Measurements from ENCODE around the gene OTOA. TPM values are rescaled to one million over a fixed set of nuclear protein-coding genes. Genes with fewer than 3 reads are reported as not detected.

Gene OTOA
- total RNA-seq, 1 donor from 2014 or later, result not detected

DNA sequence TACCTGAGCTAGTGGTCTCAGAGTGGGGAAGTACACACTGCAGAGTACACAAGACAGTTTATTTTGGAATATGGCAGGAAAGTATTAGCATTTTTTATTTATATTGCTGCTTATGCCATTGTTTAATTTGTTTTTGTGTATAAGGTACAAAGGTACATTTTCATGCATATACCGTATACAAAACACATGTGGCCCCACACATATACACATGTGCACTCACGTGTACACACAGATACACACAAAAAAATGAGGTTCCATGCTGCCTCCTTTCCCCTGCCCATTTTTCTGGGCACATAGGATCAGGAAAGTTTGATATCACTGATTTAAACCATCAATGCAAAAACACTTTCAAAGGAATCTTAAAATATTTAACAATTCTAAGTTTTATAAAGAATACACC, 24.3 kb upstream of the OTOA start:
- Mint-ChIP-seq H3K4me1 (peaks cover 9% of the 10 kb centered on the region), H3K27me3 (ENCODE audit: insufficient read depth, low read depth) (peaks cover 6% of the 10 kb centered on the region), H3K27ac (no peak overlapping the region), H3K4me3 (no peak overlapping the region), H3K9me3 (no peaks in the 10 kb centered on the region), H3K36me3 (peaks cover 7% of the 10 kb centered on the region)
- Histone ChIP-seq H3K4me1 (no peaks in the 10 kb centered on the region), H3K9ac (no peak overlapping the region), H3K36me3 (no peaks in the 10 kb centered on the region), H3K79me2 (ENCODE audit: low read depth) (no peaks in the 10 kb centered on the region), H3K27me3 (no peaks in the 10 kb centered on the region), H3K27ac (no peak overlapping the region), H4K20me1 (ENCODE audit: low read depth) (no peaks in the 10 kb centered on the region), H3K4me2 (no peak overlapping the region), H2AFZ (replicated peaks) (no peak overlapping the region), H3F3A (ENCODE audit: low read depth) (no peaks in the 10 kb centered on the region), H3K9me3 (ENCODE audit: low read depth) (no peaks in the 10 kb centered on the region), H3K4me3 (no peak overlapping the region)
- no peak for TF ChIP-seq EZH2phosphoT487 (IDR thresholded peaks at IDR 0.05)
- TF ChIP-seq, protein P1, sequence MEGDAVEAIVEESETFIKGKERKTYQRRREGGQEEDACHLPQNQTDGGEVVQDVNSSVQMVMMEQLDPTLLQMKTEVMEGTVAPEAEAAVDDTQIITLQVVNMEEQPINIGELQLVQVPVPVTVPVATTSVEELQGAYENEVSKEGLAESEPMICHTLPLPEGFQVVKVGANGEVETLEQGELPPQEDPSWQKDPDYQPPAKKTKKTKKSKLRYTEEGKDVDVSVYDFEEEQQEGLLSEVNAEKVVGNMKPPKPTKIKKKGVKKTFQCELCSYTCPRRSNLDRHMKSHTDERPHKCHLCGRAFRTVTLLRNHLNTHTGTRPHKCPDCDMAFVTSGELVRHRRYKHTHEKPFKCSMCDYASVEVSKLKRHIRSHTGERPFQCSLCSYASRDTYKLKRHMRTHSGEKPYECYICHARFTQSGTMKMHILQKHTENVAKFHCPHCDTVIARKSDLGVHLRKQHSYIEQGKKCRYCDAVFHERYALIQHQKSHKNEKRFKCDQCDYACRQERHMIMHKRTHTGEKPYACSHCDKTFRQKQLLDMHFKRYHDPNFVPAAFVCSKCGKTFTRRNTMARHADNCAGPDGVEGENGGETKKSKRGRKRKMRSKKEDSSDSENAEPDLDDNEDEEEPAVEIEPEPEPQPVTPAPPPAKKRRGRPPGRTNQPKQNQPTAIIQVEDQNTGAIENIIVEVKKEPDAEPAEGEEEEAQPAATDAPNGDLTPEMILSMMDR (IDR thresholded peaks at IDR 0.05), result no peak
- no peak for TF ChIP-seq EZH2 (IDR thresholded peaks at IDR 0.05)
- DNase-seq (ENCODE audit: low spot score), result no peak

DNA sequence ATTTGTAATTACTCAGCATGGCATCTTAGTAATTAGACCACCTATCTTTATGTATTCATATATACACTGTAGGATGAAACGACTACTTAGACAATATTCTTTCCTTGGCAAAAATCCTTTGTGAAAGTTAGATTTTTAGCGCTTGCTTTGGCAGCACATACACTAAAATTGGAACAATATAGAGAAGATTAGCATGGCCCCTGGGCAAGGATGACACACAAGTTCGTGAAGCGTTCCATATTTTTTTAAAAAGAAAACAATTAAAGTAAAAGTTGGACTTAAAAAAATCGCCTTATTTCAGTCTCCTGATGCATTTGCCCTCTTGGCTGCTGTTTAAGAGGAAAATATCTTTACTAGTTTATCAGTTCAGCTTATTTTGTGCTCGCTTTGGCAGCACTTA, 21.9 kb upstream of the OTOA start:
- no peaks in the 10 kb centered on the region for H3K27me3 ChIP-seq
- Mint-ChIP-seq H3K36me3 (peaks cover 3% of the 10 kb centered on the region), H3K27me3 (ENCODE audit: insufficient read depth, low read depth) (no peaks in the 10 kb centered on the region), H3K4me3 (no peak overlapping the region), H3K27ac (no peak overlapping the region), H3K9me3 (no peaks in the 10 kb centered on the region), H3K4me1 (no peaks in the 10 kb centered on the region)
- H3K27ac ChIP-seq, result no peak overlapping the region
- TF ChIP-seq EZH2phosphoT487 (IDR thresholded peaks at IDR 0.05) (no peak), EZH2 (IDR thresholded peaks at IDR 0.05) (no peak)
- TF ChIP-seq, protein P1 (IDR thresholded peaks at IDR 0.05), result no peak
- H2AFZ ChIP-seq (replicated peaks), result no peak overlapping the region
- no peaks in the 10 kb centered on the region for H3K36me3 ChIP-seq
- no peaks in the 10 kb centered on the region for H3K4me1 ChIP-seq
- no peak overlapping the region for H3K4me2 ChIP-seq
- no peak overlapping the region for H3K9ac ChIP-seq
- DNase-seq (ENCODE audit: low spot score), result no peak
- H3K79me2 ChIP-seq (ENCODE audit: low read depth), result peaks cover 1% of the 10 kb centered on the region
- no peaks in the 10 kb centered on the region for H3F3A ChIP-seq (ENCODE audit: low read depth)
- H3K9me3 ChIP-seq (ENCODE audit: low read depth), result no peaks in the 10 kb centered on the region
- H4K20me1 ChIP-seq (ENCODE audit: low read depth), result no peaks in the 10 kb centered on the region
- H3K4me3 ChIP-seq, result no peak overlapping the region

DNA sequence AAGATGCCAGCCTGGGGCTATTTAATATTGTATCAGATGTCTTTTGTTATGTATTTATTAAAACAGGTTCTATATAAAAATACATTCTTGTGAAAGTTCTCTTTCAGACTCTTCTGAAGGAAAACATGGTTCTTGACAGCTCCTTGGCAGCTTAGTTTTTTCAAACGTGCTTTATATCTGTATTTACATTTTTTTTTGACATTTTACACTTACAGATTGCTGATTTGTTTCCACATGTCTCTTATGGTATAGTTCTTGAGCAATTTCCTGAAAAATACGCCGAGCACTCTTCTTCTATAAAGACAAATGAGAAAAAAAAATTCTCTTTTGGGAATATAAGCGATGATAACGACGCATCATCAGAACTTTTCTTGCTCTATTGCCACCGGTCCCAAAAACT, 20.9 kb upstream of the OTOA start:
- Mint-ChIP-seq H3K4me3 (no peak overlapping the region), H3K27me3 (ENCODE audit: insufficient read depth, low read depth) (no peaks in the 10 kb centered on the region), H3K36me3 (peaks cover 4% of the 10 kb centered on the region), H3K9me3 (no peaks in the 10 kb centered on the region), H3K4me1 (no peaks in the 10 kb centered on the region), H3K27ac (no peak overlapping the region)
- Histone ChIP-seq H4K20me1 (ENCODE audit: low read depth) (no peaks in the 10 kb centered on the region), H3K4me1 (no peaks in the 10 kb centered on the region), H3K9me3 (ENCODE audit: low read depth) (no peaks in the 10 kb centered on the region), H3K4me2 (no peak overlapping the region), H3K36me3 (no peaks in the 10 kb centered on the region), H3F3A (ENCODE audit: low read depth) (no peaks in the 10 kb centered on the region), H3K27ac (no peak overlapping the region), H3K4me3 (no peak overlapping the region), H3K9ac (no peak overlapping the region), H3K79me2 (ENCODE audit: low read depth) (peaks cover 4% of the 10 kb centered on the region), H2AFZ (replicated peaks) (no peak overlapping the region), H3K27me3 (no peaks in the 10 kb centered on the region)
- TF ChIP-seq, protein P1 (IDR thresholded peaks at IDR 0.05), result no peak
- no peak for TF ChIP-seq EZH2 (IDR thresholded peaks at IDR 0.05)
- no peak for TF ChIP-seq EZH2phosphoT487 (IDR thresholded peaks at IDR 0.05)
- DNase-seq (ENCODE audit: low spot score), result no peak
